HFFc6 (cell line): ENCODE measurements around the gene LCE2D. TPM values are rescaled to one million over a fixed set of nuclear protein-coding genes. Genes with fewer than 3 reads are reported as not detected.

Experiments
- DNase-seq: peaks from one replicate; pipeline ENCODE4 v3.0.0-alpha.2; 2018
- H3K27ac Mint-ChIP-seq: 2 replicates; pipeline ENCODE4 v1.8.0; 2020; ENCODE audit warnings: mild to moderate bottlenecking, mixed read lengths
- H3K27me3 Mint-ChIP-seq: 2 replicates; pipeline ENCODE4 v1.8.0; 2021; ENCODE audit warnings: mild to moderate bottlenecking, moderate library complexity, mixed read lengths; ENCODE audit not compliant: insufficient read depth
- H3K36me3 Mint-ChIP-seq: 2 replicates; pipeline ENCODE4 v1.8.0; 2021; ENCODE audit warnings: low read depth, mixed read lengths
- H3K4me1 Mint-ChIP-seq: 2 replicates; pipeline ENCODE4 v1.8.0; 2020; ENCODE audit warnings: low read depth, mixed read lengths
- H3K4me3 Mint-ChIP-seq: 2 replicates; pipeline ENCODE4 v1.8.0; 2020; ENCODE audit warnings: mild to moderate bottlenecking, moderate library complexity, mixed read lengths
- H3K9me3 Mint-ChIP-seq: 2 replicates; pipeline ENCODE4 v1.8.0; 2020; ENCODE audit warnings: mild to moderate bottlenecking, mixed read lengths
- CTCF ChIP-seq: fragments of 200-600 bp; sonication (generic); IDR thresholded peaks from 2 replicates; pipeline ENCODE4 v1.5.0; 2021; ENCODE audit warnings: antibody characterized with exemption, mild to moderate bottlenecking
- total RNA-seq, 6 experiments: library from RNA; stranded (reverse); fragmentation: NEBNext Ultra II Directional; extraction: Animal tissue kit (Norgen Biotek cat#: 25700); gene quantifications; 2 replicates in 1 of 6; 3 replicates in 5 of 6; pipeline ENCODE4 v1.2.3, GENCODE V29; 2021

Gene LCE2D
- total RNA-seq, 6 experiments from 2014 or later = not detected

GRCh38 chr1:152697701-152698600, 34.8 kb downstream of the LCE2D start, which contains the start of gene LCE2A:
TSS of gene LCE2A (plus strand) at chr1:152698345. CDS start at chr1:152698902, 557 bp downstream.
- peaks cover 2% of the 10 kb centered on the region; the same call in 1 of the 2 replicates for H3K27me3 Mint-ChIP-seq
- H3K36me3 Mint-ChIP-seq = peaks cover 5% of the 10 kb centered on the region; the same call in 1 of the 2 replicates
- peaks cover 20% of the 10 kb centered on the region for H3K9me3 Mint-ChIP-seq
- peaks cover 13% of the 10 kb centered on the region; the same call in 1 of the 2 replicates for H3K4me1 Mint-ChIP-seq
- peak within 1 kb of the TSS; percentile 87; the same call in 1 of the 2 replicates for H3K27ac Mint-ChIP-seq
- TF ChIP-seq CTCF = no peak
- peak within 1 kb of the TSS; percentile 68; the same call in 1 of the 2 replicates for H3K4me3 Mint-ChIP-seq
- DNase-seq = peak; percentile 5

- Mint-ChIP-seq H3K4me1 (peaks cover 13% of the 10 kb centered on the region; the same call in 1 of the 2 replicates), H3K36me3 (peaks cover 5% of the 10 kb centered on the region; the same call in 1 of the 2 replicates), H3K27me3 (no peaks in the 10 kb centered on the region), H3K4me3 (peak overlapping the region; percentile 68; the same call in 1 of the 2 replicates), H3K9me3 (peaks cover 8% of the 10 kb centered on the region), H3K27ac (peak overlapping the region; percentile 87; the same call in 1 of the 2 replicates)
- peak; percentile 48 for DNase-seq
- no peak for TF ChIP-seq CTCF
These were observed 36.6 kb downstream of the LCE2D start for GRCh38 chr1:152699746-152700145.

GRCh38 chr1:152707860-152708259, 44.7 kb downstream of the LCE2D start, which contains the start of gene LCE4A:
TSS of gene LCE4A (plus strand) at chr1:152708160. CDS start at chr1:152709076, 916 bp downstream.
- Mint-ChIP-seq H3K9me3 (peaks cover 21% of the 10 kb centered on the region), H3K4me3 (no peak within 1 kb of the TSS), H3K27ac (no peak within 1 kb of the TSS), H3K4me1 (no peaks in the 10 kb centered on the region), H3K27me3 (peaks cover 4% of the 10 kb centered on the region; the same call in 1 of the 2 replicates), H3K36me3 (no peaks in the 10 kb centered on the region)
- TF ChIP-seq CTCF = no peak
- no peak for DNase-seq

Other genes with a start within 250 kb of the LCE2D start
- gene CRNN, start 249.1 kb upstream of the LCE2D start, total RNA-seq = not detected
- not detected for gene LCE5A, start 152.6 kb upstream of the LCE2D start, total RNA-seq
- not detected for gene CRCT1, start 148.9 kb upstream of the LCE2D start, total RNA-seq
- gene LCE3E, start 96.6 kb upstream of the LCE2D start, total RNA-seq = not detected
- gene LCE3D, start 82.9 kb upstream of the LCE2D start, total RNA-seq = not detected
- not detected for gene LCE3C, start 63.1 kb upstream of the LCE2D start, total RNA-seq
- gene LCE3B, start 49.6 kb upstream of the LCE2D start, total RNA-seq = not detected
- gene LCE3A, start 40.3 kb upstream of the LCE2D start, total RNA-seq = not detected
- not detected for gene LCE2C, start 11.9 kb downstream of the LCE2D start, total RNA-seq
- not detected for gene LCE2B, start 22.7 kb downstream of the LCE2D start, total RNA-seq
- 10 to 100 TPM in 2 of 6 experiments, 1 to 10 TPM in 4; 2.1 to 21.0 (median 3.2) TPM for gene LCE2A, start 35.0 kb downstream of the LCE2D start, total RNA-seq
- gene LCE4A, start 44.8 kb downstream of the LCE2D start, total RNA-seq = under 1 TPM in 1 of 6 experiments, not detected in 5; 0.31 TPM
- gene KPRP, start 94.6 kb downstream of the LCE2D start, total RNA-seq = not detected
- not detected for gene LCE1F, start 111.8 kb downstream of the LCE2D start, total RNA-seq
- not detected for gene LCE1E, start 122.9 kb downstream of the LCE2D start, total RNA-seq
- not detected for gene LCE1D, start 133.3 kb downstream of the LCE2D start, total RNA-seq
- not detected for gene LCE1C, start 143.3 kb downstream of the LCE2D start, total RNA-seq
- not detected for gene LCE1B, start 148.6 kb downstream of the LCE2D start, total RNA-seq
- not detected for gene LCE1A, start 164.1 kb downstream of the LCE2D start, total RNA-seq
- not detected for gene LCE6A, start 179.5 kb downstream of the LCE2D start, total RNA-seq
- not detected for gene LCE7A, start 196.6 kb downstream of the LCE2D start, total RNA-seq
- gene SMCP, start 214.9 kb downstream of the LCE2D start, total RNA-seq = not detected
- not detected for gene IVL, start 245.2 kb downstream of the LCE2D start, total RNA-seq